ENCODE measurements around the gene CPLX3.

- no peak for TF ChIP-seq POLR2A (IDR thresholded peaks at IDR 0.05; ENCODE audit: low read depth)
- no peak for TF ChIP-seq CTCF (IDR thresholded peaks at IDR 0.05)
- TF ChIP-seq POLR2AphosphoS5 (IDR thresholded peaks at IDR 0.05): no peak
- no peak for TF ChIP-seq EP300 (IDR thresholded peaks at IDR 0.05)
Observed at GRCh38 chr15:74792227-74793016, 34.0 kb upstream of the CPLX3 start.

Data from esophagus muscularis mucosa (tissue), 4 donors.